ENCODE measurements around the gene ZBTB3.
A peak's percentile ranks its signal among the peaks of the same experiment; 100 is the strongest.

The ZBTB3 gene

DNA sequence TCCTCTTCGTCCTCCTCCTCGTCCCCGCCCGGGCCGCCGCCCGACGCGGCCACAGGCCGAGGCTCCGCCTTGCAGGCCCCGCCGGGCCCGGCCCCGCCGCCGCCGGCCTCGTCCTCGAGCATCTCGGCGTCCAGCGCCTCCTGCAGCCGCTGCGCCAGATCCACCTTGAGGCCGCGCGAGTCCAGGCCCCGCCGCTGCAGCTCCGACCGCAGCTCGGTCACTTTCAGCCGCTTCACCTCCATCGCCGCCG lies 27.1 kb downstream of the ZBTB3 start:
- Histone ChIP-seq H3K4me1 (ENCODE audit: control insufficient read depth in 1 of 2, insufficient read depth in 1 of 2, low read depth in 1 of 2, low read length in 1 of 2) (peaks cover 45 to 47% of the 10 kb centered on the region in 2 experiments), H3K27ac (peak overlapping the region; percentile 98), H3K9me3 (peaks cover 2% of the 10 kb centered on the region), H3K27me3 (no peaks in the 10 kb centered on the region), H3K4me3 (ENCODE audit: low read depth in 1 of 2, low read length in 1 of 2) (peak overlapping the region; percentile 82 to 100), H3K36me3 (peaks cover 24% of the 10 kb centered on the region)
- no peak for TF ChIP-seq CTCF (IDR thresholded peaks at IDR 0.05)

GRCh38 chr11:62726156-62726914 lies 27.6 kb downstream of the ZBTB3 start:
- Histone ChIP-seq H3K4me3 (ENCODE audit: low read depth in 1 of 2, low read length in 1 of 2) (peak overlapping the region; percentile 82 to 100), H3K27ac (peak overlapping the region; percentile 98), H3K9me3 (peaks cover 5% of the 10 kb centered on the region), H3K27me3 (no peaks in the 10 kb centered on the region), H3K36me3 (peaks cover 29% of the 10 kb centered on the region), H3K4me1 (ENCODE audit: control insufficient read depth in 1 of 2, insufficient read depth in 1 of 2, low read depth in 1 of 2, low read length in 1 of 2) (peaks cover 45 to 47% of the 10 kb centered on the region in 2 experiments)
- no peak for TF ChIP-seq CTCF (IDR thresholded peaks at IDR 0.05)

GRCh38 chr11:62725646-62726045 lies 28.3 kb downstream of the ZBTB3 start:
- TF ChIP-seq CTCF (IDR thresholded peaks at IDR 0.05), result no peak
- Histone ChIP-seq H3K4me3 (ENCODE audit: low read depth in 1 of 2, low read length in 1 of 2) (peak overlapping the region; percentile 82 to 100), H3K36me3 (peaks cover 36% of the 10 kb centered on the region), H3K9me3 (peaks cover 5% of the 10 kb centered on the region), H3K27ac (peak overlapping the region; percentile 98), H3K27me3 (no peaks in the 10 kb centered on the region), H3K4me1 (ENCODE audit: control insufficient read depth in 1 of 2, insufficient read depth in 1 of 2, low read depth in 1 of 2, low read length in 1 of 2) (peaks cover 45 to 47% of the 10 kb centered on the region in 2 experiments)

DNA sequence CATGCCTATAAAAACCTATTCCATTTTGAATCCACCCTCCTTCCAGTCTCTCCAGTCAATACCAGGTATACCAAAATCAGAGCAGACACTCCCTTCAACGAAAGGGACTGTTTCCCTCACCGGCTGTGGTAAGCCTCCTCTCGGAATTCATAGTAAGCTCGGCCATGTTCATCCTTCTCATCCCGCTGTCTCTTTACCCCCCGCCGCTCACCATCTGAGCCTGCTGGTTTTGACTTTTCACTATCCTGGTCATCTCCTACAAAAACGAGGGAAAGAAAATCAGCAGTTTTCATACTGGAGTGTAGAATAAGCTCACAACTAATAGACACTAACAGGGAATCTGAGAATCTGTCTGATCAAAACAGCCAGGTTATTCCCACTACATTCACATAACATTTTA lies 29.8 kb downstream of the ZBTB3 start:
- H3K36me3 ChIP-seq, result peaks cover 51% of the 10 kb centered on the region
- no peaks in the 10 kb centered on the region for H3K27me3 ChIP-seq
- peaks cover 33 to 37% of the 10 kb centered on the region in 2 experiments for H3K4me1 ChIP-seq (ENCODE audit: control insufficient read depth in 1 of 2, insufficient read depth in 1 of 2, low read depth in 1 of 2, low read length in 1 of 2)
- peak overlapping the region; percentile 11 for H3K27ac ChIP-seq
- H3K9me3 ChIP-seq, result peaks cover 5% of the 10 kb centered on the region
- TF ChIP-seq CTCF (IDR thresholded peaks at IDR 0.05), result no peak
- no peak overlapping the region for H3K4me3 ChIP-seq (ENCODE audit: low read depth in 1 of 2, low read length in 1 of 2)

- Histone ChIP-seq H3K27ac (no peak overlapping the region), H3K9me3 (peaks cover 5% of the 10 kb centered on the region), H3K27me3 (no peaks in the 10 kb centered on the region), H3K4me3 (ENCODE audit: low read depth in 1 of 2, low read length in 1 of 2) (no peak overlapping the region), H3K4me1 (ENCODE audit: control insufficient read depth in 1 of 2, insufficient read depth in 1 of 2, low read depth in 1 of 2, low read length in 1 of 2) (peaks cover 25 to 29% of the 10 kb centered on the region in 2 experiments), H3K36me3 (peaks cover 72% of the 10 kb centered on the region)
- TF ChIP-seq CTCF (IDR thresholded peaks at IDR 0.05), result no peak
Measured at GRCh38 chr11:62721994-62722393, 32.0 kb downstream of the ZBTB3 start.

Data from neutrophil (primary cell).